Middle frontal gyrus (tissue), 1 donor: ENCODE results near the gene CHST2.

ENCODE experiments used
- DNase-seq: peaks from one replicate; pipeline ENCODE4 v3.0.0-alpha.2; 2015; ENCODE audit warnings: low spot score; ENCODE audit errors: extremely low spot score

CHST2 gene

DNA sequence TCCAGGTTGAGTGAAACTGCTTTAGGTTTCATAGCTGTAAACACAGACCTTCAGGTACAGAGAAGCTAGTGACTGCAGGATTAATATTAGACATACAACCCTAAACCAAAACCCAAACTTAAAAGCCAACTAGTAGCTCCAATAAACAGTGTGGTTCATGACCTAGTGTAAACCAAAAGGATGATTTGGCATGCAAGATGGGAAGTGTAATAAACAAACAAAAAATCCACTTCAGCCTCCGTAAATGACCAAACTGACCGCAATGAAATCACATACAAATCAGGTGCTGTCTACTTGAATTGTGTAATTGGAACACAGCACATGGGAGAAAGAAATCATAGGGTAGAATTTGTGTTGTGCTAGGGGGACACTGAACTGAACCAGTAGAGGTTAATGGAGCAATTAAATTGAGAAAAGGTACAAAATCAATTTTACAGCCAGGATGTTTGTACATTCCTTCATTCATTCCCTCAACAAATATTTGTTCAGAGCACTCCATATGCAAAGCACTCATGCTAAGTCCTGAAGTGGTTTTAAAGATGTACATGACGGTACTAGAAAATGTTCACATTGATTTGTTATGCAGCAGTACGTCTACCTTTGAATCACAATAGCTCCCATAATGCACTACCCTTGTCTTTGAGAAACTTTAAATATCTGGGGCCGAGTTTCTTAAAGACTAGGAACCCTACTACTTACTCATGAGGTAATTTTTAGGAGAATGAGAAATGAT is 21.4 kb upstream of the CHST2 start:
- DNase-seq: no peak

DNA sequence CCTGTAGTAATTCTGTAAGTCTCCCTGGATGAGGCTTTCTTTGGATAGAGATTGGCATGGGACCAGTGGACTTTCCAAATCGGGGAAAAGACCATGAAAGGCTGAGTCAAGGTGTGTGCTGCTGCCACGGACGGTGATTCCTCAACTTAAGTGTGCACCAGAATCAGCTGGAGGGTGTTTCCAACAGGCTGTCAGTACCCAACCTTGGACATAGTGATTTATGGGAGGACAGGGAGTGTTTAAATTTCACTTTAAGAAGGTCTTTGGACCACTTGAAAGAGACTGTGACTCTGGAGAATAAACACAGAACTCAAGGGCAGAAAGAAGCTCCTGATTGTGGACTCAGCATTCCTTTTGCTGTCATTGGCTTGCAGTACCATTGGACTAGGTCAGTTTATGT is 20.4 kb upstream of the CHST2 start:
- DNase-seq: no peak

DNA sequence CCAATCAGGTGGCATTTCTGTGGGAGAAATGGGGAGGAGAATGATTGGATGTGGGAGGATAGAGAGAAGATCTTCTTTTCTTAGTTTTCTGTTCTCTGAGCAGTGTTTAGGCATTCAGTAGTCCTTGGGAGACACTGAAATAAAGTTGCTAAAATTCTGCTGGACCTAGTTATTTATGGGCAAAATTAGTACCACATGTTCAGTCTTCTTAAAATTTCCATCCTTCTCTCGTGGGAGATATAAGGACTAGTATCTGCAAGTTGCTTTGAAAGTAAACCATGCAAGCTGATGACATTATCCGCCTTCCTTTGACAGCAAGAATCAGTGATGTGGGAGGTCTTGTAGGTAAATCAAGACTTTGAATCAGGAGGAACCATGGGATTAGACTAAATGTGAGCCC is 19.9 kb upstream of the CHST2 start:
- no peak for DNase-seq

DNA sequence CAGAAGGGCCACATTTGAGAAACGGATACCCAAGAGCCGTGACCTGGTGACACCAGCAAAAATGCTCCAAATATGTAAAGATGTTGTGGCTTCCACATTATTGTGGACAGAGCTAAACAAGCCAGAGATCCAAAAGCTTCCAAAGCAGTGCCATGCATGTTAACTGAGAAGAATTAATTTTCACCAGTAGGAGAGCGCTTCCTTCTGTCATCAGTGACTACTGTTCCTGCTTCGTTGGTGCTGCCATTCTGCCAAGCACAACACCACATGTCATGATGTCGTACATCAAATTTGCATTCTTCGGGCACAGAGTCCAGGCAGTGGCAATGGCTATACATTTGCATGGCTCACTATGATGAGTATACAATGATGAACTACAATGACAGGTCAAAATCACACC is 19.1 kb upstream of the CHST2 start:
- DNase-seq: no peak

DNA sequence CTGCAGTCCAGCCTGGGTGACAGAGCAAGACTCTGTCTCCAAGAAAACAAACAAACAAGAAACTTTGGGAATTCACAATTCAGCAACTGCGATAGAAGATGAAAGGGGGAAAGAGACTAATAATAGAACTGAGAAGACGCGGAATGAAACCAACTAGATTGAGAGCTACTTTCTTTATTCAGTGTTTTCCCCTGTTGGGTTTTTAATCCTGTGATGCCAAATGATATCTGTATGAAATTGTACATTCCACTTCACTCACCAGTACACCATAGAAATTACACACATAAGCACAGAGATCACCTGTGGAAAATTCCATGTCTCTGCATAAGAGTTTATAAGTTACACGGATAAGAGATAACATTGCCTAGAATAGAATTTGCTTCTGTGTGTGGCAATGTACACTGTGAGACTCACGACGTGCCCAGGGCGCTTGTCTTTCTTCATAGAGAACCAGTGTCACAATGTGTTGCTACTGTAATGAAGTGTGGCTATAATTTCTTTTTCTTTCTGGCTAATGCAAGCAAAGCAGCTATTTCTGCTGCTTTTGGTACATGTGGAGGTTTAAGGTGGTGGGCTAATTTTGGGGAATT is 17.7 kb upstream of the CHST2 start:
- no peak for DNase-seq

DNA sequence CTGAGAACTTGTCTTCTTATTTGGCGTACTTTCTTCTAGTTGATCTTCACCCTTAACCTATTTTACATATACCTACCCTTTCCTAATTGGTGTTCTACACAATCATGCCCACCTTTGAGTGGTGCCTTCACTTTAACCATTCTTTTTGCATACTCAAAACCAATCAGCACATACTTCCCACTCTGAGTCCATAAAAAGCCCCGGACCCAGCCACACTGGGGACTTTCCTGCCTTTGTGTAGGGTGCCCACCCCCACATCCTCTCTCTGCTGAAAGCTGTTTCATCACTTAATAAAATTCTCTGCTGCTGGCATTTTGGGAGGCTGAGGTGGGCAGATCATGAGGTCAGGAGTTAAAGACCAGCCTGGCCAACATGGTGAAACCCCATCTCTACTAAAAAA is 15.9 kb upstream of the CHST2 start:
- DNase-seq: no peak

DNA sequence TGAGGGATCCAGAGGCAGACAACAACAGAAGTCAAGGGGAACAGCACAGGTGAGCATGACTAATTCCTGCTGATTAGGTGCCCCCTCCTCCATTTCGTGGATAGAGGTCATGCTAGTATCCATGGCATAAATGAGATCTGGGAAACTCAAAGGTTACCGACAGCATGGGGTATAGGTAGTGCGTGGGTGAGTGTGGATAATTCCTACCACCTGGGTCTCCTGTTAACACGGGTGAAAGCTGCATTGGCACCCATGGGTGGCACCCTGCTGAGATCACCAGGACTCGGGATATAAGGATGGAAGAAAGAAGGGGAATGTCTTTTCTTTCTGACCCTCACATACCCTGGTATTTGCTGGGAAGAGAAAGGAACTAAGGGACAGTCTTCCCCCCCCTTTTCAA is 14.4 kb upstream of the CHST2 start:
- no peak for DNase-seq

DNA sequence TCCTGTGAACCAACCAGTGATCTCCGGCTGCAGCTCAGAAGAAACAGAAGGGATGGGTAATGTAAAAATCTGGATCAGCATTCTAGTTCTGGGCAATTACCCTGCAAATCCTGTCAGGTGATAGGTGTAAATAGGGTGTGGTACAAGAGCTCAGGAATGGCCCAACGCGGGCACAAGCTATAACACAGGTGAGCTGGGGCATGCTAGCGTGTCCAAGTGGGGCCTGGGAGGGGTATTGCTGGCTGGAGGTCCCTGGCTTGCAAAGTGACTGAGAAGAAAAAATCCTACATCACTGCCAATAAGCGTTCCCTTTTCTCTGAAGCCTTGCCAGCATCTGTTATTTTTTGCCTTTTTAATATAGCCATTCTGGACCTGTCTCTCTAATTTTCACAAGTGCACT is 9.7 kb upstream of the CHST2 start:
- DNase-seq: no peak

DNA sequence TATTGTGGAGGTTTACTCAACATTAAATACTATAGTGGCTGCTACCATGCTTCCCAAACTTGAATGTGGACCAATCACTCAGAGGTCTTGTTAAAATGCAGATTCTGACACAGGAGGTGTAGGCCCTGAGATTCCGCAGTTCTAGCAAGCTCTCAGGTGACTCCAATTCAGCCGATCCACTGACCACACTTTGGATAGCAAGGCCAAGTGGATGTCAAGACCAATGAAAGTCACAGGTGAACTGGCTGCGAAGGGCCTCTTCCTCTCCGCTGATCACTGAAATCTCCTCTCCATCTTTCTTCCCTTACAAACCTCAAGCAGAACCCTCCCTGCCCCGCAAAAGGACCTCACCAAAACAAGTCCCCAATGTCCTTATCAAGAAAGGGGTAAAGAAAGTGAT is 9.2 kb upstream of the CHST2 start:
- DNase-seq: no peak

DNA sequence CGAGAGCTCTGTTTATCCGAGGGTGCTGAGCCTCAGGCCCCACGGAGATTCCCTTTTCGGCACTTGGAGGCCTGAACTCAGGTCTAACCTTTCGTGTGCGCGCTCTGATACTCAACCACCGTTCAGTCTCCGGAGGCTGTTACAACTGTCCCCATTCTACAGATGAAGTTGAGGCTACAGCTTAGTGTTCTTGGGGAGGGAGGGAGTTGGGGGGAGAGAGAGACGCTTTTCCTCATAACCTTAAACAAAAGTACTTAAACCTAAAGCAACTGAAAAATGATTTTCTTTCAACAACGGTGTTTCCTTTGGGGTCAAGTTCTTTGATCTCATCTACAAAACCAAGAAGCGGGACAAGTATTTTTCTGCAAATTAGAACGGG is 952 bp upstream of the CHST2 start:
- DNase-seq: no peak

DNA sequence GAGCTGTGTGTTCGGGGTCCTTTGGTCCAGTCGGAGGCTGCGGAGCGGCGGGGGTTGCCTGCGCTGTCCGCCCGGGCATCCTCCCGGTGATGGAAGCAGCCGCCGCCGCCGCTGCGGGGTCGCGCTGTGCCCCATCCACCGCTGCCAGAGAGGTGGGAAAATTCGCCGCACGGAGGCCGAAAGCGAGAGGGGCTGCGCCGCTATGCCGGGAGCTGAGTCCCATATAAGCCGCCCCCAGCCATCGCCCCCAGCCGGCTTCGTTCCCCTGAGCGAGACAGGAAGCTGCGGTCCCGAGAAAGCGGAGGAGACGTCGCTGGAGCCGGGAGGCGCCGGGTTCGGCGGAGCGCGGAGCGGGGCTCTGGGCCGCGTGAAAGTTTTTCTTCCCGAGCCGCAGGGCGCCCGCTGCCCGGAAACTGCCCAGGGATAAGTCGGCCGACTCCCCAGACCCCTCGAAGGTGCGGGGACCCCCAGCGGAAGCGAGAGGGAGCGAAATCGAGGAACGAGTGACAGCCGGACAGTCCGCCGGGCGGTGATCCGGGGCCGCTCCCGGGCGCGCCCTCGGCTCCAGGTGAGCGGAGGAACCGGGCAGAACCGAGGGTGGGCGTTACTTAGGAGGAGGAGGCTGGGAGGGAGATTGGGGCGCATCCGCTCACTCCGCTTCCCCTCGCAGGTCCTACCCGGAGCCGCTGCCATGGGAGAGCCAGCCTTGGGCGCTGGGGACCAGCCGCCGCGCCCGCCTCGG is 574 bp downstream of the CHST2 start:
- DNase-seq: no peak

DNA sequence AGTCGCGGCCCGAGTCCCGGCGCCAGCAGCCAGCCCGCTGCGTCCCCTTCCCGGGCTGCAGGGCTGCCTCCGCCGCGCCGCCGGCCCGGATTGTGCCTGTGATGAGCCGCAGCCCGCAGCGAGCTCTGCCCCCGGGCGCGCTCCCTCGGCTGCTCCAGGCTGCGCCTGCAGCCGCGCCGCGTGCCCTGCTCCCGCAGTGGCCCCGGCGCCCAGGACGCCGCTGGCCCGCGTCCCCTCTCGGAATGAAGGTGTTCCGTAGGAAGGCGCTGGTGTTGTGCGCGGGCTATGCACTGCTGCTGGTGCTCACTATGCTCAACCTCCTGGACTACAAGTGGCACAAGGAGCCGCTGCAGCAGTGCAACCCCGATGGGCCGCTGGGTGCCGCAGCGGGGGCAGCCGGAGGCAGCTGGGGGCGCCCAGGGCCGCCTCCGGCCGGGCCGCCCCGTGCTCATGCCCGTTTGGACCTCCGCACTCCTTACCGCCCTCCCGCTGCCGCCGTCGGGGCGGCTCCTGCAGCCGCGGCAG is 1.2 kb downstream of the CHST2 start:
- DNase-seq: no peak

DNA sequence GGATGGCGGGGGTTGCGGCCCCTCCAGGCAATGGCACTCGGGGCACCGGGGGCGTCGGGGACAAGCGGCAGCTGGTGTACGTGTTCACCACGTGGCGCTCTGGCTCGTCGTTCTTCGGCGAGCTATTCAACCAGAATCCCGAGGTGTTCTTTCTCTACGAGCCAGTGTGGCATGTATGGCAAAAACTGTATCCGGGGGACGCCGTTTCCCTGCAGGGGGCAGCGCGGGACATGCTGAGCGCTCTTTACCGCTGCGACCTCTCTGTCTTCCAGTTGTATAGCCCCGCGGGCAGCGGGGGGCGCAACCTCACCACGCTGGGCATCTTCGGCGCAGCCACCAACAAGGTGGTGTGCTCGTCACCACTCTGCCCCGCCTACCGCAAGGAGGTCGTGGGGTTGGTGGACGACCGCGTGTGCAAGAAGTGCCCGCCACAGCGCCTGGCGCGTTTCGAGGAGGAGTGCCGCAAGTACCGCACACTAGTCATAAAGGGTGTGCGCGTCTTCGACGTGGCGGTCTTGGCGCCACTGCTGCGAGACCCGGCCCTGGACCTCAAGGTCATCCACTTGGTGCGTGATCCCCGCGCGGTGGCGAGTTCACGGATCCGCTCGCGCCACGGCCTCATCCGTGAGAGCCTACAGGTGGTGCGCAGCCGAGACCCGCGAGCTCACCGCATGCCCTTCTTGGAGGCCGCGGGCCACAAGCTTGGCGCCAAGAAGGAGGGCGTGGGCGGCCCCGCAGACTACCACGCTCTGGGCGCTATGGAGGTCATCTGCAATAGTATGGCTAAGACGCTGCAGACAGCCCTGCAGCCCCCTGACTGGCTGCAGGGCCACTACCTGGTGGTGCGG is 1.9 kb downstream of the CHST2 start:
- no peak for DNase-seq

DNA sequence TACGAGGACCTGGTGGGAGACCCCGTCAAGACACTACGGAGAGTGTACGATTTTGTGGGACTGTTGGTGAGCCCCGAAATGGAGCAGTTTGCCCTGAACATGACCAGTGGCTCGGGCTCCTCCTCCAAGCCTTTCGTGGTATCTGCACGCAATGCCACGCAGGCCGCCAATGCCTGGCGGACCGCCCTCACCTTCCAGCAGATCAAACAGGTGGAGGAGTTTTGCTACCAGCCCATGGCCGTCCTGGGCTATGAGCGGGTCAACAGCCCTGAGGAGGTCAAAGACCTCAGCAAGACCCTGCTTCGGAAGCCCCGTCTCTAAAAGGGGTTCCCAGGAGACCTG is 2.5 kb downstream of the CHST2 start:
- no peak for DNase-seq

DNA sequence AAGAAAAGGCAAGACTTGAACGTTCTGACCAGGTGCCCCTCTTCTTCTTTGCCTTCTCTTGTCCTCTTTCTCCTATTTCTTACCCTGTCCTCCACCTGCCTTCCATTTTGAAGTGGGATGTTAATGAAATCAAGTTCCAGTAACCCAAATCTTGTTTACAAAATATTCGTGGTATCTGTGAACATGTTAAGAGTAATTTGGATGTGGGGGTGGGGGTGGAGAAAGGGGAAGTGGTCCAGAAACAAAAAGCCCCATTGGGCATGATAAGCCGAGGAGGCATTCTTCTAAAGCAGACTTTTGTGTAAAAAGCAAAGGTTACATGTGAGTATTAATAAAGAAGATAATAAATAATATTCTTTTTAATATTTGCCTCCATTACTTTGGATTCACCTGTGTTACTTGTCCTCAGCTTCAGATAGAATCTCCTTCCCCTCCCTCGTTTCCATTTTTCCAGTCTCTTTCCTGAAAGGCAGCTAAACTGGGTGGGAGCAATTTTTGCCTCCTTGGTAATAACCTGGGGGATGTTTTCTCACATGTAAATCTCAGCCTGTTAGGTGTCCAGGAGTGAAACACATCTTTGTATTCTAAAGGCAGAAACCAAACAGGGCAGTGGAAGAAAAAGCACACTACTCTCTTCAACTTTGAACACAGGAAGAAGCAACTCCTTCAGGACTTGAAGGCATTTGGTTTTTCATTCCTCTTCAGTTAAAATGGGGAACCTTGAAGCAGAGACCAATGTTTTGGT is 3.2 kb downstream of the CHST2 start:
- DNase-seq: no peak

DNA sequence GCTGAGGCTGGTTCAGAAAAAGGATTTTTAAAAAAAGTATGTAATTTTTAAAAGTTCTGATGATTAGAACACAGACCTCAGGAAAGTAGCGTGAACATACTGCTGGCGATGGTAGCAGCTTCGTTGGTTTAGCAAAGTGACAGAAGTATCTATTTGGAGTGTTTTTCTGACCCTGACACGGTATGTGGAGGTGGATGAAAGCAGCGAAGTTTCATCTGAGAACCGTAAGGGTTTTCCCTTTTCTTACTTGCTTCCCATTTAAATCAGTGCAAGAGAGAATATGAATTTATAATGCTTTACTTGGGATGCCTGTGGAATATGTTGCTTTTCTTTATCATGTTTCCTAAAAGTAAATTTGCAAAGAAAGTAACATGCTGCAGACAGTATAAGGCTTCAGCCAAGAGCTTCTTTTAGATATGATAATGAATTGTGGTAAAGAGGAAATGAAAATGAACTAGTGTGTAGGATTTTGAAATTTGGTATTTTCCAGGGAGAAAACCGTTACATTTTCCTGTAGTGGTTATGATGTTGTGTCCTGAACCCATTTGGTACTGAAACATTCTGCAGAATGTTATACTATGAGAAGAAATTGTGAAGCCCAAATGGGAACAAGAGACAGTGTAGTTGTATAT is 3.9 kb downstream of the CHST2 start:
- no peak for DNase-seq

DNA sequence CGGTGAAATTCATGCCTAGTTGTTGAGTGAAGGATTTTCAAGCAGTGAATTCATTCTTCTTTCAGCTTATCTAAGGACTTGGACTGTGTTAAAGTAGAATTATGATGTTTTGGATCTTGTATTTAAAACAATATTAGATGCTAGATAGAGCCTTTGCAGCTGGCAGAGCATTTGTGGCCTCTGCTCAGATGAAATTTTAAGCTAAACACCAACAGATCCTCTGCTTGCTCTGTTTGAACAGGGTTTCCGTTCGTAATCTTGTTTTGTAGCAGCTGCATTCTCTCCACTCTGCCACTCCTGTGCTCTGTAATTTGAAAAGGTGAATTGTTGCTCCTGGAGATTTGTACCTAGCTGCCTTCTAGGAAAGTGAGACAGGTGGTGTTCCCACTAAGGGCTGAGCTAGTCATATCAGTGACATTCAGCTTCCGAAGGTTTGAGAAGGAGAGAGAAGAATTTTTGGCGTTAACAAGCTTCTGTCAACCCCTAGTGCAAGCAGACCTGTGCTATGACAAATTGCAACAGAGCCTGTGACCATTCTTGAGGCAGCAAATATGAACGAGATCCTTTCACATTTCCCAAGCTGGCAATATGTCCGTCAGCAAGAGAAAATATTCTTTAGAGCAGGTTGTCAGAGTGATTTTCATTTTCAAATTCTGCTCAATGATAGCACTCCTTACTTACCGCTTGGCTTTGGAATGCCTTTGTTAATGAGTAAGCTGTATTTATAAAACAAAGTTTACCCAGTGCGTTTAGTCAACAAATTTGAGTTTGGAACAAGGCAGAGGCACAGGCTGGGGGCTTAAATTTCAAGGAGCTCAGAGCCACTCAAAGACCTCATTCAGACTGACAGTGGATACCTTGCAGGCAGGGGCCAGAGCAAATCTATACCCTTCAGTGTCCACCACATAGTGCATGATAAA is 5.3 kb downstream of the CHST2 start:
- no peak for DNase-seq

DNA sequence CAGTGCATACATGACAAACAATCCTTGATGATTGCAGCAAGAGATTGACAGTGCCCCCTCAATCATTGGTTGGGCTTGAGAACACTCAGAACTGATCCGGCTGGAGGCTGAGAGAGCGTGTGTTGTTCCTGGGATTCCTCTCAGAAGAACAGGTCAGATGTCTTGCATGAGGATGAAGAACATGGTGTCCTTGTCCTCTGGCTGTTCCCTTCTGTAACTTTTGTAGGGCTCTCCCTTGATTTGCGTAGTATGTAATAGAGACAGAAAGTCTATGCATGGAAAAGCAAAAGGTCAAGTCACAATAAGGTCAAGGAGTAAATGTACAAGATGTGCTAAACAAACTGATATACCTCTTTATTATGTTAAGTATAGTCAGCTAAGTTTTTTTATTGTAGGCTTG is 8.2 kb downstream of the CHST2 start:
- no peak for DNase-seq

DNA sequence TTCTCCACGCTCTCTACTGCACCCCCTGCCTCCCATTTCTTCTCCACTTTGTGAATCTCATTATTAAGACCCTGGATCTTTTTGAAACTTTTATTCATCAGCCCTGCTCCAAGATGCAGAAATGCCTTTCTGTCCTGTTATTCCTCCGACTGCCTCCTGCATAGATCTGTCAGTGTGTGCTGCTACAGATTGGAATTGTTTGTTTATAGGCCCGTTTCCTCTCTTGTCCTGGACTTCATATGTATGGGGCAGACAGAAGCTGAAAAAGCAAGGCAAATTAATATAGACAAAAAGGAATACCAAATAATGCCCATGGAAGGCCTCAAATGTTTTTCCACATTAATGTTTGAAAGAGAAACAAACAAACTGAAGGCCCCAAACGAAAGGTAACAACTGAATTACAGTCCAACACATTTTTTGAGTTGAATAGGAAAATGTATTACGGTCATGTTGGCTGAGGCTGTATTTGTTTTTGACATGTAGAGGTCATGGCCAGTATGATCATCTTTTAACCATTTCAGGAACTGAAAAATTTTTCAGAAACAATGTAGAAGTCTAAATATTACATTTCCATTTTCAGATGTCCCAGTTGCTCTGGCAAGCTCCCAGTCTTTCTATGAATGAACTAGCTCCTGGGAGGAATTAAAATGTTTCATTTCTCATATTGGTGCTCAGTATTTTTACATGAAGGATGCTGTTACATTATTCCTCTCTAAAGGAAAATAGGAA is 8.8 kb downstream of the CHST2 start:
- no peak for DNase-seq
